SU-DHL-6 (cell line): Measurements from ENCODE around the gene TRIM17.

ENCODE experiments used
- CTCF ChIP-seq: fragments of 200-600 bp; sonication (generic); IDR thresholded peaks from one replicate; pipeline ENCODE4 v1.5.1; 2017; ENCODE audit warnings: antibody characterized with exemption, mild to moderate bottlenecking, low read length, moderate library complexity; ENCODE audit not compliant: insufficient read depth, poor library complexity, severe bottlenecking
- EZH2phosphoT487 ChIP-seq: fragments of 200-600 bp; sonication (generic), shearing (Covaris generic); conservative IDR thresholded peaks from 2 replicates; pipeline ENCODE4 v1.6.1; 2018; ENCODE audit warnings: mild to moderate bottlenecking, antibody characterized with exemption, low read length, moderate library complexity, mixed read lengths

GRCh38 chr1:228450200-228450599, 33.5 kb upstream of the TRIM17 start:
- TF ChIP-seq CTCF = no peak
- no peak for TF ChIP-seq EZH2phosphoT487
